ENCODE measurements around the gene PTPRO.

- TF ChIP-seq, protein P1, sequence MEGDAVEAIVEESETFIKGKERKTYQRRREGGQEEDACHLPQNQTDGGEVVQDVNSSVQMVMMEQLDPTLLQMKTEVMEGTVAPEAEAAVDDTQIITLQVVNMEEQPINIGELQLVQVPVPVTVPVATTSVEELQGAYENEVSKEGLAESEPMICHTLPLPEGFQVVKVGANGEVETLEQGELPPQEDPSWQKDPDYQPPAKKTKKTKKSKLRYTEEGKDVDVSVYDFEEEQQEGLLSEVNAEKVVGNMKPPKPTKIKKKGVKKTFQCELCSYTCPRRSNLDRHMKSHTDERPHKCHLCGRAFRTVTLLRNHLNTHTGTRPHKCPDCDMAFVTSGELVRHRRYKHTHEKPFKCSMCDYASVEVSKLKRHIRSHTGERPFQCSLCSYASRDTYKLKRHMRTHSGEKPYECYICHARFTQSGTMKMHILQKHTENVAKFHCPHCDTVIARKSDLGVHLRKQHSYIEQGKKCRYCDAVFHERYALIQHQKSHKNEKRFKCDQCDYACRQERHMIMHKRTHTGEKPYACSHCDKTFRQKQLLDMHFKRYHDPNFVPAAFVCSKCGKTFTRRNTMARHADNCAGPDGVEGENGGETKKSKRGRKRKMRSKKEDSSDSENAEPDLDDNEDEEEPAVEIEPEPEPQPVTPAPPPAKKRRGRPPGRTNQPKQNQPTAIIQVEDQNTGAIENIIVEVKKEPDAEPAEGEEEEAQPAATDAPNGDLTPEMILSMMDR (IDR thresholded peaks at IDR 0.05; ENCODE audit: low read depth, low read length, poor library complexity, severe bottlenecking), result no peak
- no peak for TF ChIP-seq EZH2phosphoT487 (IDR thresholded peaks at IDR 0.05; ENCODE audit: borderline replicate concordance, low read length)
Measured at GRCh38 chr12:15546102-15546701, 223.9 kb downstream of the PTPRO start.
